Activated CD8-positive, alpha-beta memory T cell treated with anti-CD3 and anti-CD28 coated beads, Interleukin-2, amount 50 U/mL, for 1 hour (primary cell): ENCODE data around the gene DYSF.

Experiments used
- DNase-seq: peaks from one replicate; pipeline ENCODE4 v3.0.0-alpha.2; 2020; ENCODE audit errors: extremely low read depth

DYSF gene

GRCh38 chr2:71614976-71615766 is 161.8 kb downstream of the DYSF start:
- no peak for DNase-seq

GRCh38 chr2:71615767-71616730 is 162.7 kb downstream of the DYSF start:
- no peak for DNase-seq

GRCh38 chr2:71617266-71617665 is 163.9 kb downstream of the DYSF start:
- no peak for DNase-seq

- DNase-seq = no peak
Observed at GRCh38 chr2:71618327-71619113, 165.2 kb downstream of the DYSF start.

GRCh38 chr2:71619230-71619741 is 165.9 kb downstream of the DYSF start:
- DNase-seq = no peak

- no peak for DNase-seq
Observed at GRCh38 chr2:71620116-71620515, 166.8 kb downstream of the DYSF start.

GRCh38 chr2:71620851-71621251 is 167.5 kb downstream of the DYSF start:
- no peak for DNase-seq

GRCh38 chr2:71629273-71629672 is 175.9 kb downstream of the DYSF start:
- no peak for DNase-seq

- DNase-seq = no peak
Observed at GRCh38 chr2:71629771-71630453, 176.6 kb downstream of the DYSF start.

GRCh38 chr2:71630454-71631328 is 177.3 kb downstream of the DYSF start:
- no peak for DNase-seq

- DNase-seq = no peak
Observed at GRCh38 chr2:71631411-71631931, 178.1 kb downstream of the DYSF start.

GRCh38 chr2:71633086-71633485 is 179.7 kb downstream of the DYSF start:
- DNase-seq = no peak

- DNase-seq = no peak
Observed at GRCh38 chr2:71634567-71634966, 181.2 kb downstream of the DYSF start.

- no peak for DNase-seq
Observed at GRCh38 chr2:71635798-71636197, 182.4 kb downstream of the DYSF start.

GRCh38 chr2:71637168-71637567 is 183.8 kb downstream of the DYSF start:
- no peak for DNase-seq

GRCh38 chr2:71637736-71638135 is 184.4 kb downstream of the DYSF start:
- no peak for DNase-seq

- DNase-seq = no peak
Observed at GRCh38 chr2:71639735-71640134, 186.4 kb downstream of the DYSF start.

- no peak for DNase-seq
Observed at GRCh38 chr2:71640489-71640888, 187.1 kb downstream of the DYSF start.

GRCh38 chr2:71643674-71644357 is 190.5 kb downstream of the DYSF start:
- DNase-seq = no peak
